A673 (cell line): Measurements from ENCODE around the gene PLXNB3. TPM values are rescaled to one million over a fixed set of nuclear protein-coding genes. Genes with fewer than 3 reads are reported as not detected.

Experiments used
- BruUV-seq: library from RNA; stranded (reverse); fragments of 400-500 nt; replicated peaks from 2 replicates; lab custom pipeline; 2021; lab: Mats Ljungman, UMichigan
- CTCF ChIA-PET: fragments of 300-600 bp; sonication (Branson Sonifier 250); formaldehyde crosslinking; loops from one replicate; lab custom pipeline; 2022; ENCODE audit warnings: antibody characterized with exemption; lab: Charles Lee
- POLR2A ChIA-PET: fragments of 300-600 bp; sonication (Branson Sonifier 250); formaldehyde crosslinking; loops from one replicate; lab custom pipeline; 2022; ENCODE audit warnings: antibody characterized with exemption; ENCODE audit not compliant: low non-redundant PET; lab: Charles Lee
- DNase-seq: peaks from one replicate; pipeline ENCODE4 v3.0.0-alpha.2; 2015; ENCODE audit warnings: low spot score
- H3K27ac ChIP-seq: fragments of 200-600 bp; sonication (generic); 2 replicates; pipeline ENCODE4 v1.5.1; 2016; ENCODE audit warnings: mixed run types, low read depth, mild to moderate bottlenecking, mixed read lengths, antibody characterized with exemption, low read length; ENCODE audit not compliant: poor library complexity, severe bottlenecking
- H3K27me3 ChIP-seq: fragments of 200-600 bp; sonication (generic); replicated peaks from 2 replicates; pipeline ENCODE4 v1.6.1; 2017; ENCODE audit warnings: mixed run types, low read depth, mild to moderate bottlenecking, mixed read lengths, antibody characterized with exemption, low read length; ENCODE audit not compliant: insufficient read depth, poor library complexity
- H3K36me3 ChIP-seq: fragments of 200-600 bp; sonication (generic); 2 replicates; pipeline ENCODE4 v1.6.1; 2016; ENCODE audit warnings: mixed run types, mild to moderate bottlenecking, mixed read lengths, antibody characterized with exemption, low read length; ENCODE audit not compliant: insufficient read depth, poor library complexity, severe bottlenecking
- H3K4me1 ChIP-seq: fragments of 200-600 bp; sonication (generic); 2 replicates; pipeline ENCODE4 v1.6.1; 2017; ENCODE audit warnings: mixed run types, mild to moderate bottlenecking, mixed read lengths, antibody characterized with exemption, low read length; ENCODE audit not compliant: insufficient read depth, poor library complexity, severe bottlenecking
- H3K4me3 ChIP-seq: fragments of 200-600 bp; sonication (generic); 2 replicates; pipeline ENCODE4 v1.5.1; 2016; ENCODE audit warnings: low read depth, mixed run types, mild to moderate bottlenecking, mixed read lengths, low read length; ENCODE audit not compliant: poor library complexity, severe bottlenecking
- H3K9me3 ChIP-seq: fragments of 200-600 bp; sonication (generic); 2 replicates; pipeline ENCODE4 v1.6.1; 2016; ENCODE audit warnings: mixed run types, low read depth, mild to moderate bottlenecking, mixed read lengths, antibody characterized with exemption, low read length; ENCODE audit not compliant: poor library complexity, severe bottlenecking
- EZH2 ChIP-seq: fragments of 200-600 bp; sonication (generic); IDR thresholded peaks from 2 replicates; pipeline ENCODE4 v1.6.1; 2017; ENCODE audit warnings: borderline replicate concordance, low read depth, mild to moderate bottlenecking, mixed read lengths, antibody characterized with exemption, low read length; ENCODE audit not compliant: poor library complexity, severe bottlenecking
- intact Hi-C: fragments of 100-400 bp; cut with micrococcal nuclease; formaldehyde crosslinking; loops from one replicate; pipeline ENCODE4 v1.10.0; 2022; ENCODE audit not compliant: unreplicated experiment
- total RNA-seq: library from RNA; stranded (reverse); gene quantifications from 2 replicates; pipeline ENCODE4 v1.2.3, GENCODE V29; 2021
- TF ChIP-seq, protein P1 (sequence below): fragments of 300-800, 200-600 bp; sonication (generic); conservative IDR thresholded peaks from 2 replicates; pipeline ENCODE4 v1.5.1; 2017; ENCODE audit warnings: low read depth, mild to moderate bottlenecking, antibody characterized with exemption, low read length, moderate library complexity, mixed read lengths

The PLXNB3 gene
- total RNA-seq, 1 experiment from 2014 or later, result not detected

DNA sequence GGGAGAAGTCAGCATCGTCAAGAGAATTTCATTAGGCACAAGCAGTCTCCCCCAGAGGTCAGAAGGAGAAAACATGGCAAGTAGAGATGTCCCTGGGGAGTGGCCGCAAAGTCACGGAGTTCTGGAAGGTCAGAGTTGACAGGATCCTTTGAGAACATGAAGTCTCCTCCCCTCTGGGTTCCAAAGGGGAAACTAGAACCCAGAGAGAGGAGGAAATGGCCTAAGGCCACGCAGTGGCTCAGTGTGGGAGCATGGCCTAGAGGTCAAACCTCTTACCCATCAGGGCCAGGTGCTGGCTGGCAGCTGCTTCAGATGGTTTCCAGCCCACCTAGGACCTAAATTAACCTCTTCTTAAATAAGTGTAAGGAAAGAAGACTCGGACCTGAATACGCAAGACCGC lies 29.2 kb downstream of the PLXNB3 start:
- ChIA-PET POLR2A (no interaction called here), CTCF (no interaction called here)
- Histone ChIP-seq H3K9me3 (no peaks in the 10 kb centered on the region), H3K27ac (peak overlapping the region; percentile 92), H3K27me3 (no peaks in the 10 kb centered on the region), H3K4me1 (no peaks in the 10 kb centered on the region), H3K36me3 (peaks cover 9% of the 10 kb centered on the region), H3K4me3 (peak overlapping the region; percentile 77)
- intact Hi-C loops, result no loop called here
- no peak for DNase-seq
- TSS peak; percentile 52 for BruUV-seq
- TF ChIP-seq, protein P1, sequence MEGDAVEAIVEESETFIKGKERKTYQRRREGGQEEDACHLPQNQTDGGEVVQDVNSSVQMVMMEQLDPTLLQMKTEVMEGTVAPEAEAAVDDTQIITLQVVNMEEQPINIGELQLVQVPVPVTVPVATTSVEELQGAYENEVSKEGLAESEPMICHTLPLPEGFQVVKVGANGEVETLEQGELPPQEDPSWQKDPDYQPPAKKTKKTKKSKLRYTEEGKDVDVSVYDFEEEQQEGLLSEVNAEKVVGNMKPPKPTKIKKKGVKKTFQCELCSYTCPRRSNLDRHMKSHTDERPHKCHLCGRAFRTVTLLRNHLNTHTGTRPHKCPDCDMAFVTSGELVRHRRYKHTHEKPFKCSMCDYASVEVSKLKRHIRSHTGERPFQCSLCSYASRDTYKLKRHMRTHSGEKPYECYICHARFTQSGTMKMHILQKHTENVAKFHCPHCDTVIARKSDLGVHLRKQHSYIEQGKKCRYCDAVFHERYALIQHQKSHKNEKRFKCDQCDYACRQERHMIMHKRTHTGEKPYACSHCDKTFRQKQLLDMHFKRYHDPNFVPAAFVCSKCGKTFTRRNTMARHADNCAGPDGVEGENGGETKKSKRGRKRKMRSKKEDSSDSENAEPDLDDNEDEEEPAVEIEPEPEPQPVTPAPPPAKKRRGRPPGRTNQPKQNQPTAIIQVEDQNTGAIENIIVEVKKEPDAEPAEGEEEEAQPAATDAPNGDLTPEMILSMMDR, result no peak
- TF ChIP-seq EZH2, result no peak

DNA sequence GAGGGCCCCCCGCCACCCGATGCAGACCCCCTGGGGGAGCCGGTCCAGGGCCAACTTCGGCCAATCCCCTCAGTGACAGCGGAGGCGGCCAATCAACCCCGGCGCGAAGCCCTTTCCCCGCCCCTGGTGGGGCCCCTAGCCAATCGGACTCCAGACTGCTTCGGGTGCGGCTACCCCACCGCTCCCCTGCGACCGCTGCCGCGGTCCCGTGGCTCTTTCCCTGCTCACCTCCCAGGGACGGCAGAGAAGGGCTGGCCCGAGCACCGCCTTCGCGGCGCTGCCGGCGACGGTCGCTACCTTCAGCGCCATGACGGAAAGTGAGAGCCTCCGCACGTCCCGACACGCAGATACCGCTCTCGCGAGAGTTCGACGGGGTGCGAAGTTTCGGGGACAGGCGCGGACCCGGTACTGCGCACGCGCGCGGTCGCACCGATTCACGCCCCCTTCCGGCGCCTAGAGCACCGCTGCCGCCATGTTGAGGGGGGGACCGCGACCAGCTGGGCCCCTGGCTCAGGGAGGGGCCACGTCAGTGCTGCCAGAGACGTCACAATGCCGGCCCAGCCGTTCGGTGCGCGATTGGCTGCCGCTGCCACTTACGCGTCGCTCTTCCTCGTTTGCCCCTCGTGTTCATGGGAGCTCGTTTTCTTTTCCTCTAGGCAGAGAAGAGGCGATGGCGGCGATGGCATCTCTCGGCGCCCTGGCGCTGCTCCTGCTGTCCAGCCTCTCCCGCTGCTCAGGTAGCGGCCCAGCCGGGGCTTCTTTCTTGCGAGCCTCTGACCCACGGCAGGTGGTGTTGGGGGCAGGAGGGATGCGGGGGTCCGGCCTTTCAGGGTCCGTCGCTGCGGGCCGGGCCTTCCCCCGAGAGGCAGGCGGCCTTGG lies 30.2 kb downstream of the PLXNB3 start, which contains the start of the genes IDH3G and SSR4:
Gene IDH3G (minus strand): TSS at position 358 of the 879 bp plus-strand sequence. CDS start 49 bp downstream, at position 309.
Gene SSR4 (plus strand): TSS at position 651 of the 879 bp plus-strand sequence. CDS start 20 bp downstream, at position 671.
- Histone ChIP-seq H3K9me3 (no peaks in the 10 kb centered on the region), H3K27ac (peak within 1 kb of the TSS; percentile 92), H3K4me3 (peak within 1 kb of the TSS; percentile 77), H3K36me3 (peaks cover 12% of the 10 kb centered on the region), H3K4me1 (no peaks in the 10 kb centered on the region), H3K27me3 (no peaks in the 10 kb centered on the region)
- ChIA-PET POLR2A (no interaction called here), CTCF (no interaction called here)
- TF ChIP-seq EZH2, result no peak
- TF ChIP-seq, protein P1, result no peak; the same call in 1 of the 2 replicates
- no TSS peak for BruUV-seq
- peak; percentile 95 for DNase-seq
- intact Hi-C loops, result no loop called here

DNA sequence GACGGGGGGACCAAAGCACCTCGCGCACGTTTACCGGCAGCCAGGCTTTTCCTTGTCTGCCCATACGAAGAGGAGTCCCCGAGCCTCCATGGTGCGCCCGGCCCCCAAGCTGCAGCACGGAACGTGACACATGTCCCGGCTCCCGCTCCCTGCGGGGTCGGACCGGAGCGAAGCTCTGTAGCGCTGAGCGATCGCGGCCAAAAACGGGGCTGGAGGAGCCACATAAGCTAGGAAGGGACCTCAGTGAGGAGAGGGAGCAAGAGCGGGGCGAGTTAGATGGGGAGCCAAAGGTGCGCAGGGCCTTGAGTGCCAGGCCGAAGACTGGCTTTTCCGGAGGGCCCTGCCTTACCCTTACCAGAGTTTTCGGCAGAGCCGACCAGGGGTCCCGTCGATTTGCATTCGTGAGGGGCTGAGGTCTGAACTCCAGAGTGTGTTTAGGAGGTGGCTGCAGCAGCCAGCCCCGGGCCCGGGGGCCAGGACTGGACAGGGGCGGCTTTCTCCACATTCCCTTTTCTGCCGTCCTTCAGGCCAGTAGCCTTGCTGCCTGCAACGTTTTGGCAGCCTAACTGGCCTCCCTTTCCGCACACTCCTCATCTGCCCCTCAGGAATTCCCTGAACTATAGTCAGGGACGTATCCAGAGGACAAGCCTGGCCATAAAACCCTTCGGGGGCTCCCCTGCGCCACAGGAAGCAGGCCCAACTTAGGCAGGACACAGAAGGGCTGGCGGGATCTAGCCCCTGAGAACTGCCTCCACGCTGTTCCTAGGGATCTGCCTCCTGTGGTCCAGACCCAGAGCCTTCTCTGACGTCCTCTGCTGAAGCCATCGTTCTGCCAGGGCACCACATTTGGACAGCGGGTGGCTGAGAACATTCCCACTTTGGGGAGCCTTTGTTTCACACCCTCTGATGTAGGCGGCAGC lies 31.1 kb downstream of the PLXNB3 start:
- Histone ChIP-seq H3K27me3 (no peaks in the 10 kb centered on the region), H3K4me3 (peak overlapping the region; percentile 77), H3K4me1 (no peaks in the 10 kb centered on the region), H3K36me3 (peaks cover 12% of the 10 kb centered on the region), H3K27ac (peak overlapping the region; percentile 89), H3K9me3 (no peaks in the 10 kb centered on the region)
- CTCF ChIA-PET, result no interaction called here
- no peak for TF ChIP-seq EZH2
- TF ChIP-seq, protein P1, result no peak
- TSS peak; percentile 79 for BruUV-seq
- POLR2A ChIA-PET, result no interaction called here
- intact Hi-C loops, result no loop called here
- no peak for DNase-seq
